ENCODE results near the gene FAM180B. TPM values are rescaled to one million over a fixed set of nuclear protein-coding genes. Genes with fewer than 3 reads are reported as not detected.

FAM180B gene
- polyA plus RNA-seq, 2 donors: 0.02 TPM; not detected in 1

DNA sequence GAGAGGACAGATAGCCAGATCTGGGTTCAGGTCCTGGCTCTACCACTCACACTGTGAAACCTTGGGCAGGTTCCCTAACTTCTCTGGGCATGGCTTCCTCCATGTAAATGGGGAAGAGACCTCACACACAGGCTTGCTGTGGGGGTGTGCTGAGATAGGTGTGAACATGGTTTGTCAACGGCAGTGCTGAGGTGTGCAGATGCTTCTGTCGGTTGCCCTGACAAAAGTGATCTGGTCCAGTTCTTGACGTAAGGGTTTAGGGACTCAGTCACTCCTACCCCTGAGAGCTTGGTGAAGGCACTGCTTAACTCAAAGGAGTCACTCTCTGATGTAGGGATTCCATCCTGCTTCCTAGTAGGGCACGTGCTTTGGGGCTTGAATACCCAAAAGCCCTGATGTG, 5.8 kb downstream of the FAM180B start:
- Histone ChIP-seq H3K27me3 (ENCODE audit: control insufficient read depth in 1 of 2, insufficient read depth in 2 of 2, low read length in 2 of 2) (peaks cover 0 to 15% of the 10 kb centered on the region in 2 donors), H3K4me1 (ENCODE audit: control insufficient read depth in 2 of 2, insufficient read depth in 2 of 2, low read length in 1 of 2) (peaks cover 4 to 5% of the 10 kb centered on the region in 2 donors), H3K27ac (ENCODE audit: low read depth in 2 of 2, low read length in 1 of 2) (no peak overlapping the region), H3K9me3 (ENCODE audit: control insufficient read depth in 2 of 2, insufficient read depth in 1 of 2, low read depth in 1 of 2, low read length in 1 of 2) (peaks cover 0 to 5% of the 10 kb centered on the region in 2 donors), H3K36me3 (ENCODE audit: control insufficient read depth in 2 of 2, insufficient read depth in 2 of 2, low read length in 1 of 2) (peaks cover 0 to 4% of the 10 kb centered on the region in 2 donors), H3K4me3 (ENCODE audit: low read depth in 1 of 2, low read length in 2 of 2) (no peak overlapping the region)
- WGBS, 2 donors: 68 to 73% methylated on average over 4 of the region's 4 CpGs

- H3K4me1 ChIP-seq (ENCODE audit: control insufficient read depth in 2 of 2, insufficient read depth in 2 of 2, low read length in 1 of 2): peaks cover 4 to 5% of the 10 kb centered on the region in 2 donors
- peaks cover 3 to 5% of the 10 kb centered on the region in 2 donors for H3K9me3 ChIP-seq (ENCODE audit: control insufficient read depth in 2 of 2, insufficient read depth in 1 of 2, low read depth in 1 of 2, low read length in 1 of 2)
- no peak overlapping the region for H3K4me3 ChIP-seq (ENCODE audit: low read depth in 1 of 2, low read length in 2 of 2)
- H3K27ac ChIP-seq (ENCODE audit: low read depth in 2 of 2, low read length in 1 of 2): no peak overlapping the region
- peaks cover 0 to under 1% of the 10 kb centered on the region in 2 donors for H3K36me3 ChIP-seq (ENCODE audit: control insufficient read depth in 2 of 2, insufficient read depth in 2 of 2, low read length in 1 of 2)
- 70 to 73% methylated on average over 2 of the region's 2 CpGs for WGBS, 2 donors
- peaks cover 0 to 15% of the 10 kb centered on the region in 2 donors for H3K27me3 ChIP-seq (ENCODE audit: control insufficient read depth in 1 of 2, insufficient read depth in 2 of 2, low read length in 2 of 2)
Observed at GRCh38 chr11:47592970-47593369, 6.5 kb downstream of the FAM180B start.

- Histone ChIP-seq H3K4me1 (ENCODE audit: control insufficient read depth in 2 of 2, insufficient read depth in 2 of 2, low read length in 1 of 2) (peaks cover 4 to 5% of the 10 kb centered on the region in 2 donors), H3K4me3 (ENCODE audit: low read depth in 1 of 2, low read length in 2 of 2) (peak overlapping the region in 1 of 2 donors; percentile 40), H3K9me3 (ENCODE audit: control insufficient read depth in 2 of 2, insufficient read depth in 1 of 2, low read depth in 1 of 2, low read length in 1 of 2) (peaks cover 3 to 5% of the 10 kb centered on the region in 2 donors), H3K27me3 (ENCODE audit: control insufficient read depth in 1 of 2, insufficient read depth in 2 of 2, low read length in 2 of 2) (peaks cover 0 to 15% of the 10 kb centered on the region in 2 donors), H3K36me3 (ENCODE audit: control insufficient read depth in 2 of 2, insufficient read depth in 2 of 2, low read length in 1 of 2) (no peaks in the 10 kb centered on the region), H3K27ac (ENCODE audit: low read depth in 2 of 2, low read length in 1 of 2) (no peak overlapping the region)
- 10 to 12% methylated on average over 6 of the region's 6 CpGs for WGBS, 2 donors
Observed at GRCh38 chr11:47593492-47593933, 7.0 kb downstream of the FAM180B start.

GRCh38 chr11:47593934-47594855, 7.7 kb downstream of the FAM180B start, which contains the start of gene C1QTNF4:
Gene C1QTNF4, minus strand, starts transcription at chr11:47594411. Its CDS starts 3,601 bp downstream, at chr11:47590810.
- H3K4me3 ChIP-seq (ENCODE audit: low read depth in 1 of 2, low read length in 2 of 2): peak within 1 kb of the TSS in 1 of 2 donors; percentile 40
- H3K27me3 ChIP-seq (ENCODE audit: control insufficient read depth in 1 of 2, insufficient read depth in 2 of 2, low read length in 2 of 2): peaks cover 0 to 15% of the 10 kb centered on the region in 2 donors
- no peaks in the 10 kb centered on the region for H3K36me3 ChIP-seq (ENCODE audit: control insufficient read depth in 2 of 2, insufficient read depth in 2 of 2, low read length in 1 of 2)
- peaks cover 4 to 5% of the 10 kb centered on the region in 2 donors for H3K4me1 ChIP-seq (ENCODE audit: control insufficient read depth in 2 of 2, insufficient read depth in 2 of 2, low read length in 1 of 2)
- H3K9me3 ChIP-seq (ENCODE audit: control insufficient read depth in 2 of 2, insufficient read depth in 1 of 2, low read depth in 1 of 2, low read length in 1 of 2): peaks cover 3 to 5% of the 10 kb centered on the region in 2 donors
- no peak within 1 kb of the TSS for H3K27ac ChIP-seq (ENCODE audit: low read depth in 2 of 2, low read length in 1 of 2)
- 2 to 4% methylated on average over 47 to 48 of the region's 48 CpGs for WGBS, 2 donors

GRCh38 chr11:47595029-47595428, 8.6 kb downstream of the FAM180B start:
- Histone ChIP-seq H3K36me3 (ENCODE audit: control insufficient read depth in 2 of 2, insufficient read depth in 2 of 2, low read length in 1 of 2) (no peaks in the 10 kb centered on the region), H3K27ac (ENCODE audit: low read depth in 2 of 2, low read length in 1 of 2) (no peak overlapping the region), H3K9me3 (ENCODE audit: control insufficient read depth in 2 of 2, insufficient read depth in 1 of 2, low read depth in 1 of 2, low read length in 1 of 2) (peaks cover 1 to 3% of the 10 kb centered on the region in 2 donors), H3K4me1 (ENCODE audit: control insufficient read depth in 2 of 2, insufficient read depth in 2 of 2, low read length in 1 of 2) (peaks cover 4 to 5% of the 10 kb centered on the region in 2 donors), H3K4me3 (ENCODE audit: low read depth in 1 of 2, low read length in 2 of 2) (no peak overlapping the region), H3K27me3 (ENCODE audit: control insufficient read depth in 1 of 2, insufficient read depth in 2 of 2, low read length in 2 of 2) (peaks cover 0 to 10% of the 10 kb centered on the region in 2 donors)
- 68 to 72% methylated on average over 7 of the region's 7 CpGs for WGBS, 2 donors

- H3K4me1 ChIP-seq (ENCODE audit: control insufficient read depth in 2 of 2, insufficient read depth in 2 of 2, low read length in 1 of 2): peaks cover 3 to 4% of the 10 kb centered on the region in 2 donors
- peaks cover 0 to 9% of the 10 kb centered on the region in 2 donors for H3K27me3 ChIP-seq (ENCODE audit: control insufficient read depth in 1 of 2, insufficient read depth in 2 of 2, low read length in 2 of 2)
- H3K27ac ChIP-seq (ENCODE audit: low read depth in 2 of 2, low read length in 1 of 2): no peak overlapping the region
- H3K36me3 ChIP-seq (ENCODE audit: control insufficient read depth in 2 of 2, insufficient read depth in 2 of 2, low read length in 1 of 2): no peaks in the 10 kb centered on the region
- no peak overlapping the region for H3K4me3 ChIP-seq (ENCODE audit: low read depth in 1 of 2, low read length in 2 of 2)
- 100% methylated on average over 1 of the region's 1 CpG for WGBS, 2 donors
- peaks cover 0 to 3% of the 10 kb centered on the region in 2 donors for H3K9me3 ChIP-seq (ENCODE audit: control insufficient read depth in 2 of 2, insufficient read depth in 1 of 2, low read depth in 1 of 2, low read length in 1 of 2)
Observed at GRCh38 chr11:47595967-47596366, 9.5 kb downstream of the FAM180B start.

DNA sequence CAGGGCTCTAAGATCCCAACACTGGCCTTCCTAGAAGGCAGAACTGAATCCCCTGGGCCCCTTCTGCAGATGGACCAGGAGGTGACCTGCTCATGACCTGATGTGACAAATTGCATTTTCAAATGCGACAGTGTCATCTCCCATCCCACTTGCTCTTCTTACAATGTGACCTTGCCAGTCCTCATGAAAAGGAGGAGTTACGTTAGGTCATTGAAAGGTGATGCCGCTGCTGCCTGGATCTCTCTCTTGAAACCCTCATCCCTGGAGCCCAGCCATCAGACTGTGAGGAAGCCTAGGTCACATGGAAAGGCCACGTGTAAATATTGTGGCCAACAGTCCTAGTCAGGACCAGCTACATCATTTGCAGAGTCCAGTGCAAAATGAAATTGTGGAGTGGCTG, 13.4 kb downstream of the FAM180B start:
- peaks cover 0 to 3% of the 10 kb centered on the region in 2 donors for H3K9me3 ChIP-seq (ENCODE audit: control insufficient read depth in 2 of 2, insufficient read depth in 1 of 2, low read depth in 1 of 2, low read length in 1 of 2)
- no peak overlapping the region for H3K27ac ChIP-seq (ENCODE audit: low read depth in 2 of 2, low read length in 1 of 2)
- no peak overlapping the region for H3K4me3 ChIP-seq (ENCODE audit: low read depth in 1 of 2, low read length in 2 of 2)
- H3K4me1 ChIP-seq (ENCODE audit: control insufficient read depth in 2 of 2, insufficient read depth in 2 of 2, low read length in 1 of 2): no peaks in the 10 kb centered on the region
- WGBS, 2 donors: 75 to 82% methylated on average over 4 of the region's 4 CpGs
- H3K27me3 ChIP-seq (ENCODE audit: control insufficient read depth in 1 of 2, insufficient read depth in 2 of 2, low read length in 2 of 2): no peaks in the 10 kb centered on the region
- H3K36me3 ChIP-seq (ENCODE audit: control insufficient read depth in 2 of 2, insufficient read depth in 2 of 2, low read length in 1 of 2): no peaks in the 10 kb centered on the region

DNA sequence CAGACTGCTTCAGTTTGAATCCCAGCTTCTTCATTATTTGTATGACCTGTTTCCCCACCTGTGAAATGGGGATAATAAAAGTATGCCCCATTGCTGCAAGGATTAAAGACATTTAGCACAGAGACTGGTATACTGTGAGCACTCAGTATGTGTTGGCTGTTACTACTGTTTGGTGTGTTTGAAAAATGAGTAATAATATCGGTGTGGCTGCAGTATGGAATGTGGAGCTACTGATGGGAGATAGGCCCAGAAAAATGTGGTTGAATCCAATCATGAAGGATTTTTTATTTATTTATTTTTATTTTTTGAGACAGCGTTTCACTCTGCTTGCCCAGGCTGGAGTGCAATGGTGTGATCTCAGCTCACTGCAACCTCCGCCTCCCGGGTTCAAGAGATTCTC, 16.8 kb downstream of the FAM180B start:
- H3K36me3 ChIP-seq (ENCODE audit: control insufficient read depth in 2 of 2, insufficient read depth in 2 of 2, low read length in 1 of 2): no peaks in the 10 kb centered on the region
- H3K27ac ChIP-seq (ENCODE audit: low read depth in 2 of 2, low read length in 1 of 2): no peak overlapping the region
- H3K4me3 ChIP-seq (ENCODE audit: low read depth in 1 of 2, low read length in 2 of 2): no peak overlapping the region
- no peaks in the 10 kb centered on the region for H3K9me3 ChIP-seq (ENCODE audit: control insufficient read depth in 2 of 2, insufficient read depth in 1 of 2, low read depth in 1 of 2, low read length in 1 of 2)
- H3K4me1 ChIP-seq (ENCODE audit: control insufficient read depth in 2 of 2, insufficient read depth in 2 of 2, low read length in 1 of 2): no peaks in the 10 kb centered on the region
- H3K27me3 ChIP-seq (ENCODE audit: control insufficient read depth in 1 of 2, insufficient read depth in 2 of 2, low read length in 2 of 2): no peaks in the 10 kb centered on the region
- WGBS, 2 donors: 89 to 94% methylated on average over 4 of the region's 4 CpGs

DNA sequence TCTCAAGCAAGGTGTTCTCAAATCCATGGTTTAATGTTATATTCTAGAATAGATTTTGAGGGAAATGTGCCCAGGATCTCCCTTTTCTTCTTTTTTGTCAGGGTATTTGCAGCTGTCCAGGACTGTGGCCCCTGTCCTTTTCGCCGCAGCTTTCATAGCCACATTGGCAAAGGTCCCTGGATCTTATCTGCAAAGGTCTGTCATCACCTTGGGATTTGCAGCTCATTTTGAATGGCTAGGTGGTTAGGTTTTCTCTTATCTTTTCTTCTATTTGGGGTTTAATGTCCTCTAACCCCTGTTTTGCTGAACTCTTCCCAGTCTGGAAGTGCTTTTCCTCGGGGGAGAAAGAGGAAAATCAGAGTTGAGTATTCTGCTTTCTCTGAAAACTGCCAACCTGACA, 19.4 kb downstream of the FAM180B start:
- Histone ChIP-seq H3K27ac (ENCODE audit: low read depth in 2 of 2, low read length in 1 of 2) (no peak overlapping the region), H3K9me3 (ENCODE audit: control insufficient read depth in 2 of 2, insufficient read depth in 1 of 2, low read depth in 1 of 2, low read length in 1 of 2) (no peaks in the 10 kb centered on the region), H3K36me3 (ENCODE audit: control insufficient read depth in 2 of 2, insufficient read depth in 2 of 2, low read length in 1 of 2) (no peaks in the 10 kb centered on the region), H3K4me1 (ENCODE audit: control insufficient read depth in 2 of 2, insufficient read depth in 2 of 2, low read length in 1 of 2) (no peaks in the 10 kb centered on the region), H3K27me3 (ENCODE audit: control insufficient read depth in 1 of 2, insufficient read depth in 2 of 2, low read length in 2 of 2) (no peaks in the 10 kb centered on the region), H3K4me3 (ENCODE audit: low read depth in 1 of 2, low read length in 2 of 2) (no peak overlapping the region)
- WGBS, 2 donors: 83 to 91% methylated on average over 3 of the region's 3 CpGs

All from esophagus (tissue), 2 donors.